Mammary microvascular endothelial cell (primary cell): ENCODE measurements around the gene CPLX1. TPM values are rescaled to one million over a fixed set of nuclear protein-coding genes. Genes with fewer than 3 reads are reported as not detected.

Experiments
- total RNA-seq: library from RNA; depleted of rRNA; stranded (reverse); fragments of >200 nt; gene quantifications from 2 replicates; pipeline ENCODE4 v1.2.3, GENCODE V29; 2015

The CPLX1 gene
- 0.20 TPM in 2 replicates for total RNA-seq

GRCh38 chr4:825971-826330 lies at the start of gene CPLX1:
CPLX1 (minus strand) TSS chr4:826129; CDS start chr4:824522, 1,607 bp downstream.

Other genes with a start within 250 kb of the CPLX1 start
- gene TMEM271, start 249.8 kb downstream of the CPLX1 start, total RNA-seq: not detected in 2 replicates
- 0.98 TPM in 1 of 2 replicates, not detected in the other for gene PDE6B, start 200.6 kb downstream of the CPLX1 start, total RNA-seq
- 188 and 213 TPM in 2 replicates for gene ATP5ME, start 151.9 kb downstream of the CPLX1 start, total RNA-seq
- gene MYL5, start 151.6 kb downstream of the CPLX1 start, total RNA-seq: 2.4 and 3.9 TPM in 2 replicates
- gene SLC49A3, start 137.0 kb downstream of the CPLX1 start, total RNA-seq: 7.9 and 9.4 TPM in 2 replicates
- 39.5 and 41.2 TPM in 2 replicates for gene PCGF3, start 120.3 kb downstream of the CPLX1 start, total RNA-seq
- 146 and 159 TPM in 2 replicates for gene GAK, start 106.2 kb upstream of the CPLX1 start, total RNA-seq
- 12.8 and 16.7 TPM in 2 replicates for gene TMEM175, start 106.3 kb upstream of the CPLX1 start, total RNA-seq
- 12.4 and 16.3 TPM in 2 replicates for gene DGKQ, start 147.4 kb upstream of the CPLX1 start, total RNA-seq
- 2.4 and 4.1 TPM in 2 replicates for gene IDUA, start 160.9 kb upstream of the CPLX1 start, total RNA-seq
- 0.33 TPM in 1 of 2 replicates, not detected in the other for gene SLC26A1, start 167.3 kb upstream of the CPLX1 start, total RNA-seq
- 12.3 and 13.1 TPM in 2 replicates for gene FGFRL1, start 185.5 kb upstream of the CPLX1 start, total RNA-seq